K562 (cell line): ENCODE measurements around the gene C1QTNF12. TPM values are rescaled to one million over a fixed set of nuclear protein-coding genes. Genes with fewer than 3 reads are reported as not detected.

Experiments
- BCOR ChIP-seq: fragments of 450-650 bp; IDR thresholded peaks from 2 replicates; pipeline ENCODE4 v1.6.1; 2016
- DPF2 ChIP-seq: fragments of 450-650 bp; IDR thresholded peaks from 2 replicates; pipeline ENCODE4 v1.6.1; 2016
- FIP1L1 ChIP-seq: fragments of 200-400 bp; formaldehyde crosslinking; IDR thresholded peaks from 2 replicates; pipeline ENCODE4 v1.6.1; 2018; ENCODE audit warnings: mild to moderate bottlenecking, low read depth, low read length; ENCODE audit not compliant: poor library complexity, severe bottlenecking
- JUN ChIP-seq, 2 experiments: sonication (generic) in 1 of 2; formaldehyde crosslinking in 1 of 2; IDR thresholded peaks; 2 replicates each; pipeline versions ENCODE4 v1.6.1 to v1.8.0; 2012 to 2022; ENCODE audit warnings: borderline replicate concordance in 2 of 2, mild to moderate bottlenecking in 2 of 2, improper control_type of control experiment in 1 of 2, low read depth in 1 of 2, low read length in 1 of 2, missing genetic modification reagents in 1 of 2
- KAT7 ChIP-seq: sonication (generic); formaldehyde crosslinking; IDR thresholded peaks from 2 replicates; pipeline ENCODE4 v1.8.0; 2022; ENCODE audit warnings: missing genetic modification reagents, mild to moderate bottlenecking, borderline replicate concordance
- polyA plus RNA-seq, 8 experiments: library from polyadenylated mRNA; depleted of rRNA in 4 of 8; stranded (reverse) in 5 of 8; unstranded in 3 of 8; fragments of >200 nt; fragmentation: Nextera tagmentation in 2 of 8; fragmentation: Illumina TruSeq in 1 of 8; extraction: Ambion mirVana in 2 of 8; extraction: Trizol in 1 of 8; gene quantifications; 2 replicates each; pipeline versions ENCODE4 v1.2.1 to v1.2.3, GENCODE V29; 2011 to 2014; ENCODE audit warnings: inconsistent platforms in 1 of 8, missing spikeins in 1 of 8
- total RNA-seq, 7 experiments: library from RNA; depleted of rRNA in 6 of 7; stranded (reverse); fragments of >200 nt in 6 of 7; fragmentation: Illumina TruSeq in 2 of 7; extraction: Trizol in 2 of 7; gene quantifications; 2 replicates each; pipeline versions ENCODE4 v1.2.1 to v1.2.3, GENCODE V29; 2011 to 2021; ENCODE audit warnings: low replicate concordance in 1 of 7
- TF ChIP-seq, protein P1 (sequence below): fragments of 450-650 bp; IDR thresholded peaks from 2 replicates; pipeline ENCODE4 v1.6.1; 2016; ENCODE audit warnings: borderline replicate concordance
- TF ChIP-seq, protein P2 (sequence below): fragments of 450-650 bp; IDR thresholded peaks from 2 replicates; pipeline ENCODE4 v1.6.1; 2016; ENCODE audit warnings: mild to moderate bottlenecking
- TF ChIP-seq, protein P3 (sequence below): sonication (generic); formaldehyde crosslinking; IDR thresholded peaks from 2 replicates; pipeline ENCODE4 v1.9.0; 2022; ENCODE audit warnings: mild to moderate bottlenecking, missing genetic modification reagents
- TF ChIP-seq, protein P4 (sequence below): fragments of 250-450 bp; sonication (Bioruptor Pico); IDR thresholded peaks from 2 replicates; pipeline ENCODE4 v1.9.0; 2021; ENCODE audit warnings: mild to moderate bottlenecking, inconsistent platforms
- TF ChIP-seq, protein P5 (sequence below), 2 experiments: fragments of 450-650 bp; conservative IDR thresholded peaks; 2 replicates each; pipeline ENCODE4 v1.6.1; 2017; ENCODE audit warnings: mild to moderate bottlenecking in 2 of 2, moderate library complexity in 2 of 2
- TF ChIP-seq, protein P6 (sequence below): fragments of 450-650 bp; IDR thresholded peaks from 2 replicates; pipeline ENCODE4 v1.6.1; 2017; ENCODE audit warnings: antibody characterized with exemption, mild to moderate bottlenecking

C1QTNF12 gene
- total and polyA plus RNA-seq, 9 of the 15 experiments (the other 6 are each of a cell fraction or from before 2014, with no cell fraction given) = 0.11 to 4.3 (median 0.93) TPM; not detected in 3

DNA sequence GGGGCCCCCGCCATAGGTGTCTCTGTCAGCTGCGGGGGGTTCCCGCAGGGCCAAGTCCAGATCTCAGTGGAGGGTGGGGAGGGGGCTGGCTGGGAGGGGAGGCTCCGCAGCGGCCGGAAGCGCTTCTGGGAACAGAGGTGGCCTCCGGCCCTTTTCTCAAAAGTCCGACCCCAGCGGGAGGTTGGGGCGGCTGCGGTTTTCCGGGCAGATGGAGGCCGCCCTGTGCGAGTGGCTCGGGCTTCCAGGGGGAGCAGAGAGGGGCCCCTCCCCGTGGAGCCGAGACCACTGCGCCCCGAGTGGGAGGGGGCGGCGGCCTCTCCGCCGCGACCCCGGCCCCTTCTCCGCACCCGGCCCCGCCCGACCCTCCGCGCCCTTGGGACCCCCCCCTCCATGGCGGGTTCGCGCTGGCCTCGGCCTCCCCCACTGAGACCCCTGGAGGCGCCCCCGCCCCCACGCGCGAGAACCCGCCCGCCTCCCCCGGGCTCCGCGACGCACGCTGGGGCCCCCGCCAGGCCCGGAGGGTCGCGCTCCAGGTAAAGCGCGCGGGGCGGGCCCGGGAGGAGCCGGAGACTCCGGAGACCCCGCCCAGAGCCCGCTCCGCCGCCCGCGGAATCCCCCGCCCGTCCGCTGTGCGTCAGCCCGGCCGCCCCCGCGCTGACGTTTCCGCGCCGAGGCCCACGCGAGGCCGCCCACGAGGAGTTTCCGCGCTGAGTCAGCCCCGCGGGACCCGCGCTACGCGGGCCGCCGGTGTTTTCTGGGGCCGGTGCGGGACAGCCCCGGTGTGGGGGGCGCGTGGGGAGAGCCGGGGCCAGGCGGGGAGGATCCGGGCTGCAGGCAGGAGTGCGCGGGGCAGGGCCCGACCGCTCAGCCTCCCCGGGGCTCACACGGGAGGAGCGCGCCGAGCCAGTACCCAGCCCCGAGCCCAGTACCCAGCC lies 45.4 kb downstream of the C1QTNF12 start (continued):
- TF ChIP-seq, protein P1, sequence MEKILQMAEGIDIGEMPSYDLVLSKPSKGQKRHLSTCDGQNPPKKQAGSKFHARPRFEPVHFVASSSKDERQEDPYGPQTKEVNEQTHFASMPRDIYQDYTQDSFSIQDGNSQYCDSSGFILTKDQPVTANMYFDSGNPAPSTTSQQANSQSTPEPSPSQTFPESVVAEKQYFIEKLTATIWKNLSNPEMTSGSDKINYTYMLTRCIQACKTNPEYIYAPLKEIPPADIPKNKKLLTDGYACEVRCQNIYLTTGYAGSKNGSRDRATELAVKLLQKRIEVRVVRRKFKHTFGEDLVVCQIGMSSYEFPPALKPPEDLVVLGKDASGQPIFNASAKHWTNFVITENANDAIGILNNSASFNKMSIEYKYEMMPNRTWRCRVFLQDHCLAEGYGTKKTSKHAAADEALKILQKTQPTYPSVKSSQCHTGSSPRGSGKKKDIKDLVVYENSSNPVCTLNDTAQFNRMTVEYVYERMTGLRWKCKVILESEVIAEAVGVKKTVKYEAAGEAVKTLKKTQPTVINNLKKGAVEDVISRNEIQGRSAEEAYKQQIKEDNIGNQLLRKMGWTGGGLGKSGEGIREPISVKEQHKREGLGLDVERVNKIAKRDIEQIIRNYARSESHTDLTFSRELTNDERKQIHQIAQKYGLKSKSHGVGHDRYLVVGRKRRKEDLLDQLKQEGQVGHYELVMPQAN = no peak
- TF ChIP-seq BCOR (no peak), DPF2 (peak; percentile 52; the same call in 1 of the 2 replicates), FIP1L1 (no peak), JUN (IDR thresholded peaks at IDR 0.05; ENCODE audit: borderline replicate concordance, low read depth, low read length) (peak; percentile 83), JUN (CRISPR knock-in tag; IDR thresholded peaks at IDR 0.05; ENCODE audit: borderline replicate concordance) (no peak), KAT7 (CRISPR knock-in tag) (0 out of 2 replicates have a peak, but pooled peaks have one; percentile 56)
- TF ChIP-seq, protein P2, sequence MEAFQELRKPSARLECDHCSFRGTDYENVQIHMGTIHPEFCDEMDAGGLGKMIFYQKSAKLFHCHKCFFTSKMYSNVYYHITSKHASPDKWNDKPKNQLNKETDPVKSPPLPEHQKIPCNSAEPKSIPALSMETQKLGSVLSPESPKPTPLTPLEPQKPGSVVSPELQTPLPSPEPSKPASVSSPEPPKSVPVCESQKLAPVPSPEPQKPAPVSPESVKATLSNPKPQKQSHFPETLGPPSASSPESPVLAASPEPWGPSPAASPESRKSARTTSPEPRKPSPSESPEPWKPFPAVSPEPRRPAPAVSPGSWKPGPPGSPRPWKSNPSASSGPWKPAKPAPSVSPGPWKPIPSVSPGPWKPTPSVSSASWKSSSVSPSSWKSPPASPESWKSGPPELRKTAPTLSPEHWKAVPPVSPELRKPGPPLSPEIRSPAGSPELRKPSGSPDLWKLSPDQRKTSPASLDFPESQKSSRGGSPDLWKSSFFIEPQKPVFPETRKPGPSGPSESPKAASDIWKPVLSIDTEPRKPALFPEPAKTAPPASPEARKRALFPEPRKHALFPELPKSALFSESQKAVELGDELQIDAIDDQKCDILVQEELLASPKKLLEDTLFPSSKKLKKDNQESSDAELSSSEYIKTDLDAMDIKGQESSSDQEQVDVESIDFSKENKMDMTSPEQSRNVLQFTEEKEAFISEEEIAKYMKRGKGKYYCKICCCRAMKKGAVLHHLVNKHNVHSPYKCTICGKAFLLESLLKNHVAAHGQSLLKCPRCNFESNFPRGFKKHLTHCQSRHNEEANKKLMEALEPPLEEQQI = no peak
- TF ChIP-seq, protein P3, sequence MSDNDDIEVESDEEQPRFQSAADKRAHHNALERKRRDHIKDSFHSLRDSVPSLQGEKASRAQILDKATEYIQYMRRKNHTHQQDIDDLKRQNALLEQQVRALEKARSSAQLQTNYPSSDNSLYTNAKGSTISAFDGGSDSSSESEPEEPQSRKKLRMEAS (CRISPR knock-in tag) = 0 out of 2 replicates have a peak, but pooled peaks have one; percentile 28
- TF ChIP-seq, protein P4, sequence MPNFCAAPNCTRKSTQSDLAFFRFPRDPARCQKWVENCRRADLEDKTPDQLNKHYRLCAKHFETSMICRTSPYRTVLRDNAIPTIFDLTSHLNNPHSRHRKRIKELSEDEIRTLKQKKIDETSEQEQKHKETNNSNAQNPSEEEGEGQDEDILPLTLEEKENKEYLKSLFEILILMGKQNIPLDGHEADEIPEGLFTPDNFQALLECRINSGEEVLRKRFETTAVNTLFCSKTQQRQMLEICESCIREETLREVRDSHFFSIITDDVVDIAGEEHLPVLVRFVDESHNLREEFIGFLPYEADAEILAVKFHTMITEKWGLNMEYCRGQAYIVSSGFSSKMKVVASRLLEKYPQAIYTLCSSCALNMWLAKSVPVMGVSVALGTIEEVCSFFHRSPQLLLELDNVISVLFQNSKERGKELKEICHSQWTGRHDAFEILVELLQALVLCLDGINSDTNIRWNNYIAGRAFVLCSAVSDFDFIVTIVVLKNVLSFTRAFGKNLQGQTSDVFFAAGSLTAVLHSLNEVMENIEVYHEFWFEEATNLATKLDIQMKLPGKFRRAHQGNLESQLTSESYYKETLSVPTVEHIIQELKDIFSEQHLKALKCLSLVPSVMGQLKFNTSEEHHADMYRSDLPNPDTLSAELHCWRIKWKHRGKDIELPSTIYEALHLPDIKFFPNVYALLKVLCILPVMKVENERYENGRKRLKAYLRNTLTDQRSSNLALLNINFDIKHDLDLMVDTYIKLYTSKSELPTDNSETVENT (CRISPR knock-in tag) = 0 out of 2 replicates have a peak, but pooled peaks have one; percentile 44
- TF ChIP-seq, protein P5, sequence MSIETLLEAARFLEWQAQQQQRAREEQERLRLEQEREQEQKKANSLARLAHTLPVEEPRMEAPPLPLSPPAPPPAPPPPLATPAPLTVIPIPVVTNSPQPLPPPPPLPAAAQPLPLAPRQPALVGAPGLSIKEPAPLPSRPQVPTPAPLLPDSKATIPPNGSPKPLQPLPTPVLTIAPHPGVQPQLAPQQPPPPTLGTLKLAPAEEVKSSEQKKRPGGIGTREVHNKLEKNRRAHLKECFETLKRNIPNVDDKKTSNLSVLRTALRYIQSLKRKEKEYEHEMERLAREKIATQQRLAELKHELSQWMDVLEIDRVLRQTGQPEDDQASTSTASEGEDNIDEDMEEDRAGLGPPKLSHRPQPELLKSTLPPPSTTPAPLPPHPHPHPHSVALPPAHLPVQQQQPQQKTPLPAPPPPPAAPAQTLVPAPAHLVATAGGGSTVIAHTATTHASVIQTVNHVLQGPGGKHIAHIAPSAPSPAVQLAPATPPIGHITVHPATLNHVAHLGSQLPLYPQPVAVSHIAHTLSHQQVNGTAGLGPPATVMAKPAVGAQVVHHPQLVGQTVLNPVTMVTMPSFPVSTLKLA (conservative IDR thresholded peaks at IDR 0.05) = peak in 1 of 2 experiments; percentile 66; a peak in 2 of 4 replicates
- TF ChIP-seq, protein P6, sequence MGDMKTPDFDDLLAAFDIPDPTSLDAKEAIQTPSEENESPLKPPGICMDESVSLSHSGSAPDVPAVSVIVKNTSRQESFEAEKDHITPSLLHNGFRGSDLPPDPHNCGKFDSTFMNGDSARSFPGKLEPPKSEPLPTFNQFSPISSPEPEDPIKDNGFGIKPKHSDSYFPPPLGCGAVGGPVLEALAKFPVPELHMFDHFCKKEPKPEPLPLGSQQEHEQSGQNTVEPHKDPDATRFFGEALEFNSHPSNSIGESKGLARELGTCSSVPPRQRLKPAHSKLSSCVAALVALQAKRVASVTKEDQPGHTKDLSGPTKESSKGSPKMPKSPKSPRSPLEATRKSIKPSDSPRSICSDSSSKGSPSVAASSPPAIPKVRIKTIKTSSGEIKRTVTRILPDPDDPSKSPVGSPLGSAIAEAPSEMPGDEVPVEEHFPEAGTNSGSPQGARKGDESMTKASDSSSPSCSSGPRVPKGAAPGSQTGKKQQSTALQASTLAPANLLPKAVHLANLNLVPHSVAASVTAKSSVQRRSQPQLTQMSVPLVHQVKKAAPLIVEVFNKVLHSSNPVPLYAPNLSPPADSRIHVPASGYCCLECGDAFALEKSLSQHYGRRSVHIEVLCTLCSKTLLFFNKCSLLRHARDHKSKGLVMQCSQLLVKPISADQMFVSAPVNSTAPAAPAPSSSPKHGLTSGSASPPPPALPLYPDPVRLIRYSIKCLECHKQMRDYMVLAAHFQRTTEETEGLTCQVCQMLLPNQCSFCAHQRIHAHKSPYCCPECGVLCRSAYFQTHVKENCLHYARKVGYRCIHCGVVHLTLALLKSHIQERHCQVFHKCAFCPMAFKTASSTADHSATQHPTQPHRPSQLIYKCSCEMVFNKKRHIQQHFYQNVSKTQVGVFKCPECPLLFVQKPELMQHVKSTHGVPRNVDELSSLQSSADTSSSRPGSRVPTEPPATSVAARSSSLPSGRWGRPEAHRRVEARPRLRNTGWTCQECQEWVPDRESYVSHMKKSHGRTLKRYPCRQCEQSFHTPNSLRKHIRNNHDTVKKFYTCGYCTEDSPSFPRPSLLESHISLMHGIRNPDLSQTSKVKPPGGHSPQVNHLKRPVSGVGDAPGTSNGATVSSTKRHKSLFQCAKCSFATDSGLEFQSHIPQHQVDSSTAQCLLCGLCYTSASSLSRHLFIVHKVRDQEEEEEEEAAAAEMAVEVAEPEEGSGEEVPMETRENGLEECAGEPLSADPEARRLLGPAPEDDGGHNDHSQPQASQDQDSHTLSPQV = peak; percentile 57; the same call in 1 of the 2 replicates
